HG03565 (cell line): ENCODE data around the gene PANK4.

Experiments
- ATAC-seq: cut with Tn5 transposase; IDR thresholded peaks from one replicate; pipeline ENCODE4 v1.9.1; 2021; ENCODE audit warnings: mild to moderate bottlenecking, moderate library complexity; ENCODE audit not compliant: unreplicated experiment

Gene PANK4

GRCh38 chr1:2480236-2480985, 46.0 kb downstream of the PANK4 start:
- ATAC-seq, result no peak

- no peak for ATAC-seq
Observed at GRCh38 chr1:2479618-2480017, 46.8 kb downstream of the PANK4 start.

DNA sequence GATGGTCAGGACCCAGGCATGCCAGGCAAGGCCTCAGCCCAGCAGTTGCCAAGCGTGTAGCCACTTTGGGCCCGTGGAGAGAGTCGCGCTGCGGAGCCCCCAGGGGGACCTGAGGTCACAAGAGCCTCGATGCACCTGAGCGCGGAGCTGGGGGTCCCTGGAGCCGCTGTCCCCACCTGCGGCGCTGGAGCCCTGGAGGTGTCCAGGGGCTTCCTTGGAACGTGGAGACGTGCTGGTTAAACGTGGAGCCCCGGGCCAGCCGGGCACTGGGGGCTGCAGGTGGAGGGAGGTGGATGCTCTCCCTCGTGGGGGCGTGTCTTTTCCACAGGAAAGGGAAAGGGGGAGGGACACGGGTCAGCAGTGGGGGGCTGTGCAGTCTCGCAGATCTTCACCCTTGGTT, 47.2 kb downstream of the PANK4 start:
- ATAC-seq, result no peak

DNA sequence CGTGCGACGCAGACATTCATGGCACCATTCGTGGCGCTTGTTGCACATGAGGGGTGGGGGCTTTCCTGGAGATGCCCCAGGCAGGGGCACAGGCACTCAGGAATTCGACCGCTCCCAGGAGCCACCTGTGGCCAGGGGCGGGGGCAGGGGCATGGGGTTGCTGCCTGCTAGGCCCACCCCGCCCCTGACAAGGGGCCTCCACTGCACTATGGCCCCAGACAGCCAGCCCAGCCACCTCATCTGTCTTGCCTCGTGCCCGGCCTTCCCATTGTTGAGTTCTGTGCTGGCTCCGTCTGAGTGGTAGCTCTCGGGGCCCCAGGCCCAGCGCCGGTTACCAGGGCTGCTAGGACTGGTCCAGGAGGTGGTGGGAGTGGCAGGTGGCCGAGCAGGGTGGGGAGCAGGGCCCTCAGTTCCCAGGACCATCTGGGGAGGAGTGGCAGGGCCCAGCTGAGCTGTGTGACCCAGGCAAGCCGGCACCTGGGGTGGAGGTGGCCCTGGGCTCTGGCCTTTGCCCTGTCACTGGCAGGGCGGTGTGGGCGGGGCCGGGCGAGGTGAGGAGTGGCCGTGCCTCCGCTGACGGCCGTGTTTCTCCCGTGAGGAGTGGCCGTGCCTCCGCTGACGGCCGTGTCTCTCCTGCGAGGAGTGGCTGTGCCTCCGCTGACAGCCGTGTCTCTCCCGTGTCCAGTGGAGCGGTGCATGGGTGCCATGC, 48.5 kb downstream of the PANK4 start:
- no peak for ATAC-seq

GRCh38 chr1:2477309-2477708, 49.1 kb downstream of the PANK4 start:
- ATAC-seq, result no peak

GRCh38 chr1:2476061-2476999, 50.1 kb downstream of the PANK4 start, which contains the start of gene PLCH2:
Gene PLCH2 (plus strand): TSS chr1:2476289. CDS start chr1:2476589, 300 bp downstream.
- no peak for ATAC-seq

GRCh38 chr1:2475571-2475970, 50.8 kb downstream of the PANK4 start:
- no peak for ATAC-seq

DNA sequence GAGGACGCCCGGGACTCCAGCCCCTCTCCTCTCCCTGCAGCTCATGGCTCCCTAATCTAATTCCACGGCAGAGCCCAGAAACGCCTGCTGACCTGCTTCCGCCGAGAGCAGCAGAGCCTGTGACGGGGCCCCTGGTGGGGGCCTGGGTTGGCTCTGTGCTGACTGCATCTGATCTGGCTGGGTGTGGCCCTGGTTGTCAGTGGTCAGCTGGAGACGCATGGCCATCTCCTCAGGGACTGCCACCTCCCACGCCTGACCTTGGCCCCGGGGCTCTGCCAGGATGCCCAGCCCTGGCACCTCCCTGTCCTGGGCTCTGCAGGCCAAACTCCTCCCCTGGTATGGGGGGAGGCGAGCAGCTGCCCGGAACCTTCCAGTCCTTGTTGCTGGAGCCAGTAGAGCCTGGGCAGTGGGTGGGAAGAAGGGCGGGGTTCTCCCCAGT, 51.4 kb downstream of the PANK4 start:
- ATAC-seq, result no peak

GRCh38 chr1:2474104-2474844, 52.1 kb downstream of the PANK4 start:
- no peak for ATAC-seq

- ATAC-seq, result no peak
Observed at GRCh38 chr1:2473198-2473597, 53.2 kb downstream of the PANK4 start.

- no peak for ATAC-seq
Observed at GRCh38 chr1:2472561-2473177, 53.7 kb downstream of the PANK4 start.

GRCh38 chr1:2472109-2472508, 54.3 kb downstream of the PANK4 start:
- no peak for ATAC-seq

DNA sequence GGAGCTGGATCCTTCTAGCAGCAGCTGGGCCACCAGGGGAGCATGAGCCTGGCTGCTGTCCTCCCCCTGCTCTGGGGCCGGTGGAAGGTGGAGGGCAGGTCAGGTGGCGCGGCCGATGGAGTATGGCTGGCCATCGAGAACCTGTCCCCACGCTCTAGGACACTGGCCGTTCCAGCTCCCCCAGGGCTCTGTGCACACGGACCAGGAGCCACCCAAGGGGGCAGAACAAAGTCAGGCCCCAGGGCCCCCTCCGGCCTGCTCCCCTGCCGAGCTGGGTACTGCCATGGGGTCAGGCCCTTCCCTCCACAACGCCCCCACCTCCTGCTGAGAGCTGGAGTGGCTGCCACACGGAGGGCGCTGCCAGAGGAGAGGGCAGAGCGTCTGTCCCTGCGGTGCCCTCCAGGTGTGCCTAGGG, 54.8 kb downstream of the PANK4 start:
- no peak for ATAC-seq

DNA sequence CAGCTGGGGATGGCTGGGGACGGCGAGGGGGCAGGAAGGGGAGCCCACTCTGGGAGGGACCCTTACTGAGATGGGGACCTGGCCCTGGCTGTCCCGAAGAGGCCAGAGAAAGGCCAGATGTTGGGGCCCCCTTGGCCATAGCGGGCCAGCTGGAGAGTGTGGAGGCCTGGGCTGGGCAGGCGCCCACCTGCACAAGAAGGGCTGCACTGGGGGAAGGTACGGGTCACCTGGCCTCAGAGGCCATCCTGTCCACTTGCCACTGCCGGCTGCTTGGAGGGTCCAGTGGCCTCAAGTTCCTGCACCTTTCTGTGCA, 55.3 kb downstream of the PANK4 start:
- ATAC-seq, result no peak

DNA sequence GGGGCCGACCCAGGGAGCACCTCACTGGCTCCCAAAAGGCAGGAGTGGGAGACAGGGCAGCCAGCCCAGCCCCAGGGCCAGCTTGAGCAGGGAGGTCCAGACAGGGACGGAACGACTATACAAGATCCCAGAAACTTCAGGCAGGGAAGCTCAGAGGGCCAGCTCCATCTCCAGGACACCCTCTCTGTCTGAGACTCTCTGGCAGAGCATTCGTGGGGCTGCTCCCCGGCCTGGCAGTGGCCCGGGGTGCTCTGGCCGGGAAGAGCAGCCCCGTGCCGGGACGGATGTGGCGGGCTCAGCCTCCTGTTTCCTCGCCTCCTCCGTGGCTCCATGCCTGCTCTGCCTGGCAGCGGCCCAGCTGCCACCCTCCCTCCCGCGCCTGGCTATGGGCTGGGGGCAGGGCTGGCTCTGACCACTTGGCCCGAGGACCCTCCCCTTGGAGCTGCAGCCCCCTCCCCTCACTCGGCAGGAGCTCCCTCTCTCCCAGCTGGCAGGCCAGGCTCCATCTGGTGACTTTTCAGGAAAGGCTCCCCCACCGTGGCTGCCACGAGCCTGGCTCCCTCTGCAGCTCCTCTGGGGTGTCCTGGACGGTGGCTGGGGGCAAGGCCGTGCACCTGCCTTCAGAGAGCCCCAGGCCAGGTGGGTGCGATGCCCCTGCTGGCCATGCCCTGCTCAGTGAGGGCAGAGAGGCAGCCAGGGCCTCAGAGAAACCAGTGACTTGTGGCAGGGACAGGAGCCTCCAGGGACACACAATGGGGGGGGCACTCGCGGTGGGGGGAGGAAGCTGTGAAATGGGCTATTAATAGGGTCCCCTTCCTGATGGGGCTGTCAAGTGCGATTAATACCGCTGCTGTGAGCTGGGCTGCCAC, 55.9 kb downstream of the PANK4 start:
- ATAC-seq, result no peak

- ATAC-seq, result no peak
Observed at GRCh38 chr1:2469103-2469940, 57.1 kb downstream of the PANK4 start.

GRCh38 chr1:2468540-2468939, 57.9 kb downstream of the PANK4 start:
- ATAC-seq, result no peak

GRCh38 chr1:2468041-2468472, 58.3 kb downstream of the PANK4 start:
- no peak for ATAC-seq
